K562 (cell line): ENCODE results near the gene GNAQ.

Experiments used
- SMAD3 ChIP-seq: fragments of 450-650 bp; formaldehyde crosslinking; conservative IDR thresholded peaks from 2 replicates; pipeline ENCODE4 v1.4.0; 2020; ENCODE audit warnings: mild to moderate bottlenecking
- TAF7 ChIP-seq: fragments of 450-650 bp; IDR thresholded peaks from 2 replicates; pipeline ENCODE4 v1.6.1; 2016; ENCODE audit warnings: missing genetic modification characterization, missing compliant biosample characterization
- TF ChIP-seq, protein P1 (sequence below), 3 experiments: IDR thresholded peaks in 2 of 3; conservative IDR thresholded peaks in 1 of 3; 2 replicates each; pipeline ENCODE4 v1.5.1; 2011 to 2012; ENCODE audit warnings: low read length in 3 of 3, mild to moderate bottlenecking in 3 of 3, control low read depth in 2 of 3, improper control_type of control experiment in 1 of 3, inconsistent platforms in 1 of 3, low read depth in 1 of 3, mixed read lengths in 1 of 3, moderate library complexity in 1 of 3; ENCODE audit not compliant: insufficient read depth in 2 of 3
- TF ChIP-seq, protein P2 (sequence below): sonication (generic); formaldehyde crosslinking; IDR thresholded peaks from 2 replicates; pipeline ENCODE4 v1.8.0; 2022; ENCODE audit warnings: mild to moderate bottlenecking, low read depth, missing genetic modification reagents

DNA sequence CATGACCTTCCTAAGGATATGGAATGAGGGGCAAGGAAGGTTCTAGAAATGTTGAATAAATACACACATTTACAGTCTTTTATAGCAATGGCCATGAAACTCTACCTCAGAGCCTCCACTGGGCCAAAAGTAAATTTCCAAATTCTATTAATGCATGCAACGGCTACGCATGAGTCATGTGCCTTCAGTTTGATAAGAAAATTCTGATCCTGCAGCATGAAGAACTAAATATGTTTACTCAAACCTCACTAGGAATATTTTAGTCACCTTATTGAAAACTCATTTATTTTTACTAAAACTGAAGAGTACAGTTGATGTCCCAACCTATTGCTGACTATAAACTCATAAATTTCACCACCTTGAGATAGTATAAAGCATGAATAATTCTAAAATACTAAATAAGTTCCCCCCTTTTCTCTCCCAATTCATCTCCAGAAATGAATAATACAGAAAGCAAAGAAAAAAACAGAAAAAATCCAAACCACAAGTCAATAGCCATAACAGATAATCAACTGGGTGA, 92.4 kb downstream of the GNAQ start:
- TF ChIP-seq, protein P1, sequence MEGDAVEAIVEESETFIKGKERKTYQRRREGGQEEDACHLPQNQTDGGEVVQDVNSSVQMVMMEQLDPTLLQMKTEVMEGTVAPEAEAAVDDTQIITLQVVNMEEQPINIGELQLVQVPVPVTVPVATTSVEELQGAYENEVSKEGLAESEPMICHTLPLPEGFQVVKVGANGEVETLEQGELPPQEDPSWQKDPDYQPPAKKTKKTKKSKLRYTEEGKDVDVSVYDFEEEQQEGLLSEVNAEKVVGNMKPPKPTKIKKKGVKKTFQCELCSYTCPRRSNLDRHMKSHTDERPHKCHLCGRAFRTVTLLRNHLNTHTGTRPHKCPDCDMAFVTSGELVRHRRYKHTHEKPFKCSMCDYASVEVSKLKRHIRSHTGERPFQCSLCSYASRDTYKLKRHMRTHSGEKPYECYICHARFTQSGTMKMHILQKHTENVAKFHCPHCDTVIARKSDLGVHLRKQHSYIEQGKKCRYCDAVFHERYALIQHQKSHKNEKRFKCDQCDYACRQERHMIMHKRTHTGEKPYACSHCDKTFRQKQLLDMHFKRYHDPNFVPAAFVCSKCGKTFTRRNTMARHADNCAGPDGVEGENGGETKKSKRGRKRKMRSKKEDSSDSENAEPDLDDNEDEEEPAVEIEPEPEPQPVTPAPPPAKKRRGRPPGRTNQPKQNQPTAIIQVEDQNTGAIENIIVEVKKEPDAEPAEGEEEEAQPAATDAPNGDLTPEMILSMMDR (IDR thresholded peaks at IDR 0.05 in 2 of 3, conservative IDR thresholded peaks at IDR 0.05 in 1 of 3; ENCODE audit: insufficient read depth in 2 of 3, low read depth in 1 of 3, low read length in 3 of 3): no peak
- no peak for TF ChIP-seq SMAD3
- TF ChIP-seq, protein P2, sequence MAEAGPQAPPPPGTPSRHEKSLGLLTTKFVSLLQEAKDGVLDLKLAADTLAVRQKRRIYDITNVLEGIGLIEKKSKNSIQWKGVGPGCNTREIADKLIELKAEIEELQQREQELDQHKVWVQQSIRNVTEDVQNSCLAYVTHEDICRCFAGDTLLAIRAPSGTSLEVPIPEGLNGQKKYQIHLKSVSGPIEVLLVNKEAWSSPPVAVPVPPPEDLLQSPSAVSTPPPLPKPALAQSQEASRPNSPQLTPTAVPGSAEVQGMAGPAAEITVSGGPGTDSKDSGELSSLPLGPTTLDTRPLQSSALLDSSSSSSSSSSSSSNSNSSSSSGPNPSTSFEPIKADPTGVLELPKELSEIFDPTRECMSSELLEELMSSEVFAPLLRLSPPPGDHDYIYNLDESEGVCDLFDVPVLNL (CRISPR knock-in tag): no peak
- no peak for TF ChIP-seq TAF7 (tag)
